GM18870 (cell line): Measurements from ENCODE around the gene HYDIN.
"Not testable (repeated sequence)": the region's sequence is repeated elsewhere in the genome, so short reads cannot be mapped to it uniquely, and the experiment has no call there.

Experiments
- ATAC-seq: cut with Tn5 transposase; IDR thresholded peaks from one replicate; pipeline ENCODE4 v1.9.1; 2021; ENCODE audit warnings: moderate library complexity; ENCODE audit not compliant: unreplicated experiment

Gene HYDIN

GRCh38 chr16:71009440-71010223 is 220.9 kb downstream of the HYDIN start:
- not testable (repeated sequence) for ATAC-seq

DNA sequence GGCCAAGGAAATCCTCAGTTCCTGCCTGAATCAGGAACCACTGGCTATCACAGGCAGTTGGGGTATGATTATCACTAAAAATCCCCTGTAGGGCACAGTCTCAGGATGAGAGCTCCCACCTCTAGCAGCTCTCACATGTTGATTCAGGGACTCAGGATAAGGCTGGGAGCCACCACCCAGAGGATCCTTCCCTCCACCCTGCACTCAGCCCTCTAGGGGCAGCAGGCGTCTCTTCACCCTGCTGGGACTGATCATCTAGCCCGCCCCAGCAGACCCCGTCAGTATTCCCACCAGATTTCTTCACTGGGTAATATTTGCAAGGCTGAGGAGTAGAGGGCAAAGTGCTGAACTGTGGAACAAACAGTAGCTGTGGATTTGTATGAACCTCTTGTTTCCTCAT is 224.0 kb downstream of the HYDIN start:
- ATAC-seq: not testable (repeated sequence)

DNA sequence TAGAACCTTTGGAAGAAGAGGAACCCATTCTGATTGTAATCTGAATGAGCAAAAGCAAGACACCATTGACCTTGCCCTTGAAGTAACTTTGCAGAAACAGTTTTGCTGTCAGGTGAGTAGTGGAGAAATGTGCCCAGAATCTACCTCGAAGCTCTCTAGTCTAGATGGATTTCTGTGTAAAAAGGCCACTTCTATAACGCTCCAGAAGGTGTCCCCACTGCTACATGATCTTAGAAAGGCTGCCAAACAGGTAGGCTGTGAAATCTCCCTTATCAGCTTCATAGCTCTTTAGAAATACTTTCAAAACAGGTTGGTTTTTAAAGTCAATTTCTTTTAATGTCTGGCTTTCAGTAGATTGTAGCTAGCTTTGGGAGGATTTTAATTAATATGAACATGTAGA is 230.8 kb downstream of the HYDIN start:
- not testable (repeated sequence) for ATAC-seq

DNA sequence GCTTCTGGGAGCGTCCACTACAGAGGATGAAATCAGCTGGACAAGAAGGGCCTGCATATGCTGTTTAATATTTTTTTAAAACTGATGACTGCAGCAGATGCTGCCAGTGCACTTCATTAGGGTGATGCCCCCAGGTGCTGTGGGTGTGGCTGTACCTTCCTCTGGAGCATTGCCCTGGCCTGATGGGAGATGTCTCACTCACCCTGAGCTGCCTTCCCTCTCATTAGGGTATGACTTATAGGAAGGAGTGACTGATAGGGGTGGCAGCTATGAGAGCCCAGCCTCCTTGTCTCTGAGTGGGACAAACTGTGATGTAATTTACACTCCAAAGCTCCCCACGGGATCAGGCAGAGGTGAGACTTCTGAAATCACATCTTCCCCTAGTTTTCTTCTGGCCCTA is 234.7 kb downstream of the HYDIN start:
- not testable (repeated sequence) for ATAC-seq

DNA sequence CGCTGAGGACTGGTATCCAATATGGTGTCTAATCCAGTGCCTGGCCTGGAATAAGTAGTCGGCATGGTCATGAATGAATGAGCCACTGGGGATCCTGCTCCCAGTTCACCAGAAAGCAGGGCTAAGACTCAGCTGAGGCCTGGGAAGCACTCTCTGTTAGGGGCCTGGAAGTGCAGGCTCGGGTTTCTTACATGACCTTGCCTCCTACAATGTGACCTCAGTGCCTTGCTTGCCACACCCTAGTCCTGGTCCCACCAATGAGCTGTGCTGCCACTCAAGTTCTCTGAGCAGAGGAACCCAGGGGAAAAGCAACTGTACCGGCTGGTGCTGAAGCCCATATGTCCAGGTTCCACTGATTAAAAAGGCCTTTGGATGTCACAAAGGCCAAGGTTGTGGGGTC is 238.0 kb downstream of the HYDIN start:
- ATAC-seq: not testable (repeated sequence)

GRCh38 chr16:70987019-70987715 is 243.4 kb downstream of the HYDIN start:
- ATAC-seq: not testable (repeated sequence)

DNA sequence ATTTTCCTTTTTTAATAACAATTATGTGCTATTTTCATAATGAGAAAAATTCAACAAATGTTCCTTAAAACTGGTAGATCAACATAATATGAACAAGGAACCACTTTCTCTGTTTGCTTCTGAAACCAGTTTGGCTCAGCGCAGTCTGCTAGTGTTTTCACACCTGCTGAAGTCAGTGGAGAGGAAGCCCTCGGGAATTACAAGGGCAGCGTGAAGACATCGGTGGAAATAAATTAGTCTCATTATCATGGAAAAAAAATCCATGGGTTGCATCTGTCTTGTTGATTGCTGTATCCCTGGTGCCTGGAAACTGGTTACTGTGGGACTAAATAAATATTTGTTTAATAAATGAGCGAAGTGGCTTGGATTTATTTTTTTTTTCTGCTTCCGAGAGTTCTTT is 245.8 kb downstream of the HYDIN start:
- ATAC-seq: not testable (repeated sequence)

DNA sequence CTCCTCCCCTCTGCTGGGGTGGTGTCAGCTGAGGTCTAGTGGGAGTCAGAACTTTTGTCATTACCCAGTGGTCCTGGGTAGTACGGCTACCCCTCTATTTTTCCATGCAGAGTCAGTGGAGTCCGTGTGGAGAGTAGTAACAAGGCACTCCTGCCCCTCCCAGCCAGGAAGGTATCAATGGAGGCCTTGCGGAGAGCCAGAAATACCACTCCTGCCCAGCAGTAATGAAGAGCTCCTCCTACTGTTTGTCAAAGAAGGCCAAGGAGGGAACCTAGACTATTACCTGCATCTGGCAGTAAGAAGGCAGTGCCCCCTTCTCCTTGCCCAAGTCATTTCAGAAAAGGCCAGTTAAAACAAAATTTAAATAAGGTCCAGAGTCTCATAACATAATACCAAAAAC is 262.2 kb downstream of the HYDIN start:
- ATAC-seq: not testable (repeated sequence)

- not testable (repeated sequence) for ATAC-seq
Observed at GRCh38 chr16:70960169-70960568, 270.4 kb downstream of the HYDIN start.

GRCh38 chr16:70954922-70955321 is 275.6 kb downstream of the HYDIN start:
- ATAC-seq: not testable (repeated sequence)

- ATAC-seq: not testable (repeated sequence)
Observed at GRCh38 chr16:70953824-70954223, 276.7 kb downstream of the HYDIN start.

DNA sequence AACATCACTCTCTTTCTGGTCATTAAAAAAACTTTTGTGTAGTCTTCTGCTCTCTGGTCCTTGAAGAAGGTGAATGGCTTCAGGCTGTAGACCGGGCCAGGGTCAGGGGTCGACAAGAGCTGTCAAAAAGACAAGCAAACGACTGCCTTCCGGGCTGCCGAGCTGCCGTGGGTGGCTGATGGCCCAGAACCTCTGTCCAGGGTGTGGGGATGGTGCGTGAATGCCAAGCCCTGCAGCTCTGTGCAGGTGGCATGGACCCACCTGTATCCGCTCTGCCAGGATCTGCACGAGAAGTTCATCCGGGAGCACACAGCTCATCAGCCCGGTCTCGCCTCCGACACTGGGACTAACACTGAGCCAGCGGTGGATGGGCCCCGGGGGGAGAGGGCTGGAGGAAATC is 287.0 kb downstream of the HYDIN start:
- ATAC-seq: not testable (repeated sequence)

DNA sequence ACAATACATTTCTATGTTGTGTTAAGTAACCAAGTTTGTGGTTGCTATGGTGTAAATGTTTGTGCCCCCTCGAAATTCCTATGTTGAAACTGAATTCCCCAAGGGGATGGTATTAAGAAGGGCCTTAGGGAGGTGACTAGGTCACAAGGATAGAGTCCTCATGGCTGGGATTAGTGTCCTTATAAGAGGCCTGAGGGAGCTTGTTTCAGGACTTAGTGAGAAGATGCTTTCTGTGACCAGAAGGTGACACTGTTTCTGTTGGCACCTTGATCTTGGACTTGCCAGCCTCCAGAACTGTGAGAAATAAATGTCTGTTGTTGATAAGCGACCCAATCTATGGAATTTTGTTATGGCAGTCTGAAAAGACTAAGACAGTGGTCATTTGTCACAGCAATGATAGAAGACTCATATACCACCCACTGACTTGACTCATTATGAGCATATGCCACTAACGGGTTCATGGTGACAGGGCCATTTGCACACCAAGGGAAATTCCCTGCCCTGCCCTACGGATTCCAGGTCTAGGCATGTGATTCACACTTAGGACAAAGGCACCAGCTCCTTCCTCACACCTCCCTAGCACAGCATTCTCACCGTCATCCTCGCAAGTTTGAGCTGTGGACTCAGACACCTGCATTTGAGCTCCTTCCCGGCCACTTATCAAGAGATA is 290.7 kb downstream of the HYDIN start:
- ATAC-seq: not testable (repeated sequence)

DNA sequence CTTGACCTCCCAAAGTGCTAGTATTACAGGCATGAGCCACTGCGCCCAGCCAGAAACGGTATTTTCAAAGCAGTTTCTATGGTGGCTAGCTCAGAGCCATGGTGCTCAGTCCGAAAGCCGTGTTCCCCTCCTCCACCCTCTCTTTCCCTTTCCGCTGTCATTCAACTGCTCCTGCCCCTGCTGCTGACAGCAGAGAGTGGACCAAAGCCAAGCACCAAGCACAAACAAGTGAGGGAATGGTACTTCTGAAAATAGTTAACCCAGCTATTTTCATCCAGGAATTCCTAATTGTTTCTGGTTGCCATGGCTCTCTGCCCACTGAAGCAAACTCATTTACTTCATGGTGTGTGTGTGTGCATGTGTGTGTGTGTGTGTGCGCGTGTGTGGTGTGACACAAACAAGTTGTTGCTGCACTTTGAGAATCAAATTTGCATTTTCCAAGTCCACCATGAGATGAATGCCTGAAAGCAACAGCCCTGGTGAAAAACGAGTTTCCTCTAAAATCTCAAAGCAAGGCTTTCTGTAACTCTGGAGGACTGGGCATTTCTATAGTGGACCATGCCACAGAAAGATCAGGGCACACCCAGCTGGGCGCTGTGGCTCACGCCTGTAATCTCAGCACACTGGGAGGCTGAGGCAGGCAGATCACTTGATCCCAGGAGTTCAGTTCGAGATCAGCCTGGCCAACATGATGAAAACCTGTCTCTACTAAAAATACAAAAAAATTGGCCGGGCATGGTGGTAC is 293.6 kb downstream of the HYDIN start:
- not testable (repeated sequence) for ATAC-seq

- ATAC-seq: not testable (repeated sequence)
Observed at GRCh38 chr16:70935325-70935724, 295.2 kb downstream of the HYDIN start.

GRCh38 chr16:70933746-70934145 is 296.8 kb downstream of the HYDIN start:
- not testable (repeated sequence) for ATAC-seq

GRCh38 chr16:70930757-70931156 is 299.8 kb downstream of the HYDIN start:
- ATAC-seq: not testable (repeated sequence)

DNA sequence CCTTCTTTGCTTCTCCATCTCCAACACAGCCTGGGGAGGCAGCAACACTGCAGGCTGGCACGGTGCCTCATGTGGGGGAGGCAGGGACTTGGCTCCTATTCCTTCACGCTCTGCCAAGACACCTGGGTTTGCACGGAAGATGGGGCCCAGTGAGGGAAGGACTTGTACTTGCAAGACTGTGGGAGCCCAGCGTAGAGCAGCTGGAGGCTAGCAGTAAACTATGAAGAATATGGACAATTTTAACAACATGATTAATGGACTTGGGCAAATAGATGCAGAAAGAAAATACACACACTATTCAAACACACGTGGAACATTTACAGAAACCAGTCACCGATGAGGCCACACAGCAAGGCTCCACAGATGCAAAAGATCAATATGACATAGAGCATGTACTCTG is 308.4 kb downstream of the HYDIN start:
- not testable (repeated sequence) for ATAC-seq

DNA sequence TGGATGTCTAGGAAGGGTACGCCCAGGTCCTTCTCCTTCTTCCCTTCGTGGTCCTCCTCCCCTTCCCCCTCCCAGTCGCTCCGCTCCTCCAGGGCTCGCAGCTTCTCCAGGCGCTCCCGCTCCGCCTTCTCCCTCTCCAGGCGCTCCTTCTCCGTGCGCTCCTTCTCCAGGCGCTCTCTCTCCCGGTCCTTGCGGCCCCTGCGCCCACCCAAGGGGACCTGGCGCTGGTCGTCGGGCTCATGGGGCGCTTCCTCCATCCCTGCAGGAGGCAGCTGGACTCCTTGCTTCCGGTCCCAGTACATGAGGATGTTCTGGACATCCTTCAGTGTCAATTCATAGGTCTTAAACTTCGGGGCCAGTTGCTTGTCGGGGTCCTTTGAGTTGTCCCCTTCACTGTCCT is 309.9 kb downstream of the HYDIN start:
- ATAC-seq: not testable (repeated sequence)

- not testable (repeated sequence) for ATAC-seq
Observed at GRCh38 chr16:70888208-70888607, 342.3 kb downstream of the HYDIN start.

- not testable (repeated sequence) for ATAC-seq
Observed at GRCh38 chr16:70884652-70885051, 345.9 kb downstream of the HYDIN start.
